Measurements from ENCODE around the gene MBD3.
"Not testable (repeated sequence)": the region's sequence is repeated elsewhere in the genome, so short reads cannot be mapped to it uniquely, and the experiment has no call there.

MBD3 gene

DNA sequence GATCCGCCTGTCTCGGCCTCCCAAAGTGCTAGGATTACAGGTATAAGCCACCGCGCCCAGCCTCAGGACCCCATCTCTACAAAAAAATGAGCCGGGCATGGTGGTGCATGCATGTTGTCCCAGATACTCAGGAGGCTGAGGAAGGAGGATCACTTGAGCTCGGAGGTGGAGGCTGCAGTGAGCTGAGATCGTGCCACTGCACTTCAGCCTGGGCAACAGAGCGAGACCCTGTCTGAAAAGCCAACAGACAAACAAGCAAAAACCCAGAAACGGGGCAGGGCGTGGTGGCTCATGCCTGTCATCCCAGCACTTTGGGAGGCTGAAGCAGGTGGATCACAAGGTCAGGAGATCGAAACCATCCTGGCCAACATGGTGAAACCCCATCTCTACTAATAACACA, 61.8 kb downstream of the MBD3 start:
- not testable (repeated sequence) for H3K27ac ChIP-seq (ENCODE audit: low read depth, low read length); H3K4me1 ChIP-seq (ENCODE audit: control insufficient read depth in 1 of 2, insufficient read depth in 2 of 2, low read length in 2 of 2); H3K36me3 ChIP-seq (ENCODE audit: control insufficient read depth in 1 of 2, insufficient read depth in 2 of 2, low read length in 2 of 2); H3K9me3 ChIP-seq (ENCODE audit: control insufficient read depth in 1 of 2, low read length in 2 of 2); H3K4me3 ChIP-seq (ENCODE audit: low read depth in 1 of 2, low read length in 2 of 2); H3K9ac ChIP-seq (ENCODE audit: low read depth in 1 of 2, low read length in 2 of 2)
- H3K27me3 ChIP-seq (ENCODE audit: control insufficient read depth in 1 of 2, insufficient read depth in 2 of 2, low read length in 2 of 2) = peaks cover 3 to 14% of the 10 kb centered on the region in 2 donors

- Histone ChIP-seq H3K36me3 (ENCODE audit: control insufficient read depth in 1 of 2, insufficient read depth in 2 of 2, low read length in 2 of 2) (no peaks in the 10 kb centered on the region), H3K27me3 (ENCODE audit: control insufficient read depth in 1 of 2, insufficient read depth in 2 of 2, low read length in 2 of 2) (peaks cover 18 to 28% of the 10 kb centered on the region in 2 donors), H3K9ac (ENCODE audit: low read depth in 1 of 2, low read length in 2 of 2) (no peak overlapping the region), H3K9me3 (ENCODE audit: control insufficient read depth in 1 of 2, low read length in 2 of 2) (no peaks in the 10 kb centered on the region), H3K4me3 (ENCODE audit: low read depth in 1 of 2, low read length in 2 of 2) (no peak overlapping the region), H3K27ac (ENCODE audit: low read depth, low read length) (no peak overlapping the region), H3K4me1 (ENCODE audit: control insufficient read depth in 1 of 2, insufficient read depth in 2 of 2, low read length in 2 of 2) (no peaks in the 10 kb centered on the region)
Measured at GRCh38 chr19:1529430-1529816, 63.2 kb downstream of the MBD3 start.

DNA sequence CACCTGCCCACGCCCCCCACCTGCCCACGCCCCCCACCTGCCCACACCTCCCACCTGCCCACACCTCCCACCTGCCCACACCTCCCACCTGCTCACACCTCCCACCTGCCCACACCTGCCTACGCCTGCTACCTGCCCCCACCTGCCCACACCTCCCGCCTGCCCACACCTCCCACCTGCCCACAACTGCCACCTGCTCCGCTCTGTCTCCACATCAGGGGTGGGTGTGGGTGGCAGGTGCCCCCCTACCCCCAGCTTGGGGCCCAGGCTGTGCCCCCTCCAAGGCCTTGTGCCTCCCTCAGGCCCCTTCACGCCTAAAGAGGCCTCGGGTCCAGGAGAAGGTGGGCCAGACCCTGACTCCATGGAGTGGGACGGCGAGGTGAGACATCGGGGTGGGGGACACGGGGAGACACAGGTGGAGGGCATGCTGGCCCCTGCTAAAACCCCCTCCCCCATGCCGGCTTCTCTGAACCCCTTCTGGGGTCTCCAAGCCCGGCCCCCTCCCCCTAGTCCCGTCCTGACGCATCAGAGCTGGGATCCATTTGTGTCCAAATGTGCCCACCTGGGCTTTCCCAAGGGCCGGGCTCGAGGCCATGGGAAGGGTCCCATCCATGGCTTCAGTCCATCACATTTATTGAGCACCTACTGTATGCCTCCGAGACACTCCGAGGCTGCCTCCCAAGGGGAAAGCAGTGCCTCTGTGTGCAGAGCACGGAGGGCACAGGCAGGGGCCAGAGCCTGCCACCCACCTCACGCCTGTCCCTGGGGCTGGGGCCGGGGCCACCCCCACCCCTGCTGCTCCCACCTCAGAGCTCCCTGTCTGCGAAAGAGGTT, 63.9 kb downstream of the MBD3 start:
- Histone ChIP-seq H3K4me1 (ENCODE audit: control insufficient read depth in 1 of 2, insufficient read depth in 2 of 2, low read length in 2 of 2) (no peaks in the 10 kb centered on the region), H3K4me3 (ENCODE audit: low read depth in 1 of 2, low read length in 2 of 2) (no peak overlapping the region), H3K27me3 (ENCODE audit: control insufficient read depth in 1 of 2, insufficient read depth in 2 of 2, low read length in 2 of 2) (peaks cover 20 to 31% of the 10 kb centered on the region in 2 donors), H3K27ac (ENCODE audit: low read depth, low read length) (no peak overlapping the region), H3K9me3 (ENCODE audit: control insufficient read depth in 1 of 2, low read length in 2 of 2) (no peaks in the 10 kb centered on the region), H3K36me3 (ENCODE audit: control insufficient read depth in 1 of 2, insufficient read depth in 2 of 2, low read length in 2 of 2) (no peaks in the 10 kb centered on the region), H3K9ac (ENCODE audit: low read depth in 1 of 2, low read length in 2 of 2) (no peak overlapping the region)

GRCh38 chr19:1527650-1528309, 64.9 kb downstream of the MBD3 start:
- Histone ChIP-seq H3K27ac (ENCODE audit: low read depth, low read length) (no peak overlapping the region), H3K4me1 (ENCODE audit: control insufficient read depth in 1 of 2, insufficient read depth in 2 of 2, low read length in 2 of 2) (no peaks in the 10 kb centered on the region), H3K36me3 (ENCODE audit: control insufficient read depth in 1 of 2, insufficient read depth in 2 of 2, low read length in 2 of 2) (no peaks in the 10 kb centered on the region), H3K27me3 (ENCODE audit: control insufficient read depth in 1 of 2, insufficient read depth in 2 of 2, low read length in 2 of 2) (peaks cover 30 to 39% of the 10 kb centered on the region in 2 donors), H3K4me3 (ENCODE audit: low read depth in 1 of 2, low read length in 2 of 2) (no peak overlapping the region), H3K9me3 (ENCODE audit: control insufficient read depth in 1 of 2, low read length in 2 of 2) (no peaks in the 10 kb centered on the region), H3K9ac (ENCODE audit: low read depth in 1 of 2, low read length in 2 of 2) (no peak overlapping the region)

- Histone ChIP-seq H3K36me3 (ENCODE audit: control insufficient read depth in 1 of 2, insufficient read depth in 2 of 2, low read length in 2 of 2) (no peaks in the 10 kb centered on the region), H3K9me3 (ENCODE audit: control insufficient read depth in 1 of 2, low read length in 2 of 2) (no peaks in the 10 kb centered on the region), H3K27me3 (ENCODE audit: control insufficient read depth in 1 of 2, insufficient read depth in 2 of 2, low read length in 2 of 2) (peaks cover 31 to 42% of the 10 kb centered on the region in 2 donors), H3K27ac (ENCODE audit: low read depth, low read length) (no peak overlapping the region), H3K9ac (ENCODE audit: low read depth in 1 of 2, low read length in 2 of 2) (no peak overlapping the region), H3K4me1 (ENCODE audit: control insufficient read depth in 1 of 2, insufficient read depth in 2 of 2, low read length in 2 of 2) (no peaks in the 10 kb centered on the region), H3K4me3 (ENCODE audit: low read depth in 1 of 2, low read length in 2 of 2) (no peak overlapping the region)
Measured at GRCh38 chr19:1526979-1527649, 65.6 kb downstream of the MBD3 start.

DNA sequence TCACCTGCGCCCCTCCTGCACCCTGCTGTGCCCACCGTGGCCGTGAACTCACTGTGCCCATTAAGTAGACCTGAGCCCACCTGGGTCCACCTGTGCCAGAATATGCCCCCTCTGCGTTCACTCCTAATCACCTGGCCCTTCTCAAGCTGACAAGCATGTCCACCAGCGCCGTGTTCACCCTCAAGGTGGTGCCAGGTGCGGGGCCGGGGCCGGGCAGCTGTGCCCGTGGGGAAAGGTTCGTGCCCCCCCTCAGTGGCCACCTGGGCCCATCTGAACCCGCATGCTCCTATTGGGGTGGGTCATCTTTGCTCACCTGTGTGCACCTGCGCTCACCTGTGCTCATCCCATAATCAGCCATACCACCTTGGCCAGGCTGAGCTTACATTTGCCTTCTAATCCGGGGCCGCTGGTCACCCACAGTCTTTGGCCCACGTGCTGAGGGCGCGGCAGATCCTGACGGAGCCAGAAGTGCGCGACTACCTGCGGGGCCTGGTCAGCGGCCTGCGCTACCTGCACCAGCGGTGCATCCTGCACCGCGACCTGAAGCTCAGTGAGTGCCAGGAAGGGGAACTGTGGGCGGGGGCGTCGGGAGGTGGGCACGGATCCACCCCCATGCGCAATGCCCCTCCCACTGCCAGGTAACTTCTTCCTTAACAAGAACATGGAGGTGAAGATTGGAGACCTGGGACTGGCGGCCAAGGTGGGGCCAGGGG, 66.4 kb downstream of the MBD3 start:
- Histone ChIP-seq H3K4me3 (ENCODE audit: low read depth in 1 of 2, low read length in 2 of 2) (no peak overlapping the region), H3K9me3 (ENCODE audit: control insufficient read depth in 1 of 2, low read length in 2 of 2) (no peaks in the 10 kb centered on the region), H3K4me1 (ENCODE audit: control insufficient read depth in 1 of 2, insufficient read depth in 2 of 2, low read length in 2 of 2) (no peaks in the 10 kb centered on the region), H3K27ac (ENCODE audit: low read depth, low read length) (no peak overlapping the region), H3K9ac (ENCODE audit: low read depth in 1 of 2, low read length in 2 of 2) (no peak overlapping the region), H3K27me3 (ENCODE audit: control insufficient read depth in 1 of 2, insufficient read depth in 2 of 2, low read length in 2 of 2) (peaks cover 31 to 49% of the 10 kb centered on the region in 2 donors), H3K36me3 (ENCODE audit: control insufficient read depth in 1 of 2, insufficient read depth in 2 of 2, low read length in 2 of 2) (no peaks in the 10 kb centered on the region)

DNA sequence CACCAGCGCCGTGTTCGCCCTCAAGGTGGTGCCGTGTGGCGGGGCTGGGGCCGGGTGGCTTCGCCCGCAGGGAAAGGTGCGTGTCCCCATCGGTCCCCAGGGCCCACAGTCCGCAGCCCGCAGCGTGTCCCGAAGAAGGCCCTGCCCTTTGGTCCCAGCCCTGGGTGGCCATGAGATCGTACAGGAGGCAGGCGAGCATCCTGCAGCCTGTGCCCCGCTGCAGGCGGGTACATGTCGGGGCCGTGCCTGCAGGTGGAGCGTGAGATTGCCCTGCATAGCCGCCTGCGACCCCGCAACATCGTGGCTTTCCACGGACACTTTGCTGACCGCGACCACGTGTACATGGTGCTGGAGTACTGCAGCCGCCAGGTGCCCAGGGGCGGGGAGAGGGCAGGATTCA, 67.3 kb downstream of the MBD3 start:
- Histone ChIP-seq H3K4me3 (ENCODE audit: low read depth in 1 of 2, low read length in 2 of 2) (no peak overlapping the region), H3K36me3 (ENCODE audit: control insufficient read depth in 1 of 2, insufficient read depth in 2 of 2, low read length in 2 of 2) (no peaks in the 10 kb centered on the region), H3K27ac (ENCODE audit: low read depth, low read length) (no peak overlapping the region), H3K4me1 (ENCODE audit: control insufficient read depth in 1 of 2, insufficient read depth in 2 of 2, low read length in 2 of 2) (no peaks in the 10 kb centered on the region), H3K9me3 (ENCODE audit: control insufficient read depth in 1 of 2, low read length in 2 of 2) (no peaks in the 10 kb centered on the region), H3K27me3 (ENCODE audit: control insufficient read depth in 1 of 2, insufficient read depth in 2 of 2, low read length in 2 of 2) (peaks cover 31 to 49% of the 10 kb centered on the region in 2 donors), H3K9ac (ENCODE audit: low read depth in 1 of 2, low read length in 2 of 2) (no peak overlapping the region)

DNA sequence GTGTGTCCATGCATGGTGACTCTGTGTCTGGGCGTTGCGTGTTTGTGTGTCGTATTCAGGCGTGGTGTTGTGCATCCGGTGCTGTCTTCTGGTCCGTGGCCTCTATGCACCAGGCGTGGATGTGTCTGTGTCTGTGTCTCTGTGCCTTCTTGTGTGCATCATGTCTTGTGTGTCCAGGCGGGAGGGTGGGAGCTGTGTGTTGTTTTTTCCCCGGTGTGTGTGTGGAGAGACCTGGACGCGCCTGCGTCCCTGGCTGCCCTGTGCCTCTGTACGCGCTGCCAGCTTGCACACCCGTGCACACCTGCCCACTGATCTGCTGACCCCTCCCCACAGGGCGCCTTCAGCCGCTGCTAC, 67.7 kb downstream of the MBD3 start:
- no peaks in the 10 kb centered on the region for H3K9me3 ChIP-seq (ENCODE audit: control insufficient read depth in 1 of 2, low read length in 2 of 2)
- H3K4me1 ChIP-seq (ENCODE audit: control insufficient read depth in 1 of 2, insufficient read depth in 2 of 2, low read length in 2 of 2) = no peaks in the 10 kb centered on the region
- no peak overlapping the region for H3K9ac ChIP-seq (ENCODE audit: low read depth in 1 of 2, low read length in 2 of 2)
- no peak overlapping the region for H3K4me3 ChIP-seq (ENCODE audit: low read depth in 1 of 2, low read length in 2 of 2)
- H3K36me3 ChIP-seq (ENCODE audit: control insufficient read depth in 1 of 2, insufficient read depth in 2 of 2, low read length in 2 of 2) = no peaks in the 10 kb centered on the region
- peaks cover 31 to 49% of the 10 kb centered on the region in 2 donors for H3K27me3 ChIP-seq (ENCODE audit: control insufficient read depth in 1 of 2, insufficient read depth in 2 of 2, low read length in 2 of 2)
- no peak overlapping the region for H3K27ac ChIP-seq (ENCODE audit: low read depth, low read length)

GRCh38 chr19:1524287-1524971, 68.2 kb downstream of the MBD3 start:
- Histone ChIP-seq H3K9me3 (ENCODE audit: control insufficient read depth in 1 of 2, low read length in 2 of 2) (no peaks in the 10 kb centered on the region), H3K4me1 (ENCODE audit: control insufficient read depth in 1 of 2, insufficient read depth in 2 of 2, low read length in 2 of 2) (no peaks in the 10 kb centered on the region), H3K27ac (ENCODE audit: low read depth, low read length) (no peak overlapping the region), H3K4me3 (ENCODE audit: low read depth in 1 of 2, low read length in 2 of 2) (no peak overlapping the region), H3K9ac (ENCODE audit: low read depth in 1 of 2, low read length in 2 of 2) (no peak overlapping the region), H3K27me3 (ENCODE audit: control insufficient read depth in 1 of 2, insufficient read depth in 2 of 2, low read length in 2 of 2) (peaks cover 31 to 49% of the 10 kb centered on the region in 2 donors), H3K36me3 (ENCODE audit: control insufficient read depth in 1 of 2, insufficient read depth in 2 of 2, low read length in 2 of 2) (no peaks in the 10 kb centered on the region)

All from duodenal mucosa (tissue), 2 donors.